ENCODE results near the gene SCRN2. TPM values are rescaled to one million over a fixed set of nuclear protein-coding genes. Genes with fewer than 3 reads are reported as not detected.
A peak's percentile ranks its signal among the peaks of the same experiment; 100 is the strongest.

SCRN2 gene
- total and polyA plus RNA-seq, 2 of the 8 experiments (the other 6 are each of a cell fraction or from before 2014, with no cell fraction given), result 24.4 to 42.3 TPM

DNA sequence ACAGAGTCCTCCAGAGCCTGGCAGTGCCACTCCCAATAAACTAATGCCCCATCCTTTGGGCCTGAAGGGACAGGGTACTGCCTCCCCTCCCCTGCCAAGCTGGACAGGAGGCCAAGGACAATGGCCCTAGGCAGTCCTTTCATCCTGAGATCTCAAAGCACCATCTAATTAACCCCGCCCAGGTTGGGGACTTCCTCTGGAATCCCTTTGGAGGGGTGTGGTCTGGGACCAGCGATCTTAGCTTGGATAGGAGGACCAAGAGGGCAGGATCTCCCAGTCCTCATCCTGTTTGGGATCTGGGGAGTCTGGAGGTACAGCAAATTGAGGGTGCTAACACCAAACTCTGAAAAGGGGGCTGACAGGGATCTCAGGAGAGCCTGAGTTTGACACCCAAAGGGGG, 28.0 kb upstream of the SCRN2 start:
- FAIRE-seq, result no peak
- POLR2A ChIA-PET (ENCODE audit: partially characterized antibody), result interaction anchor here (0.7 to 1.6 kb wide), 4 partner anchors 13 to 26 kb away, joined by 4 to 5 read pairs (median 4); partner anchors contain the start of genes SP2 and SP6
- no peak for TF ChIP-seq CTBP2 (IDR thresholded peaks at IDR 0.05; ENCODE audit: borderline replicate concordance, insufficient read depth, insufficient read length, low read length)
- no peak for TF ChIP-seq MAX (IDR thresholded peaks at IDR 0.05)
- no peak for TF ChIP-seq CEBPB (IDR thresholded peaks at IDR 0.05; ENCODE audit: low read depth, low read length)
- no peak for TF ChIP-seq JUND (IDR thresholded peaks at IDR 0.05; ENCODE audit: low read length)
- TF ChIP-seq SUZ12 (IDR thresholded peaks at IDR 0.05; ENCODE audit: low read length), result no peak
- TF ChIP-seq GTF2F1 (IDR thresholded peaks at IDR 0.05; ENCODE audit: borderline replicate concordance, low read depth, low read length), result no peak
- no peak for TF ChIP-seq FOSL1 (IDR thresholded peaks at IDR 0.05; ENCODE audit: insufficient read depth, low read depth, low read length)
- no peak for TF ChIP-seq CHD2 (IDR thresholded peaks at IDR 0.05; ENCODE audit: low read length)
- TF ChIP-seq KDM1A (IDR thresholded peaks at IDR 0.05; ENCODE audit: borderline replicate concordance, low read length), result no peak
- TF ChIP-seq EZH2 (IDR thresholded peaks at IDR 0.05; ENCODE audit: low read depth, low read length, severe bottlenecking), result no peak
- no peak for TF ChIP-seq E2F6 (IDR thresholded peaks at IDR 0.05)
- TF ChIP-seq HDAC6 (IDR thresholded peaks at IDR 0.05; ENCODE audit: low read depth, low read length), result no peak
- TF ChIP-seq POLR2AphosphoS5 (IDR thresholded peaks at IDR 0.05; ENCODE audit: low read depth, low read length), result no peak

More for the DNA sequence above, 28.0 kb upstream of the SCRN2 start:
- H4K5ac ChIP-seq (ENCODE audit: insufficient read length, low read depth, low read length), result no peak overlapping the region
- no peak overlapping the region; the same call in 1 of the 2 replicates for H4K8ac ChIP-seq (ENCODE audit: extremely low read depth, insufficient read depth, low read length)
- H3K14ac ChIP-seq (ENCODE audit: insufficient read length), result no peak overlapping the region
- H3K18ac ChIP-seq (ENCODE audit: extremely low read depth, low read length), result no peak overlapping the region
- no peak overlapping the region for H3K23ac ChIP-seq (ENCODE audit: insufficient read length)
- H3K56ac ChIP-seq (replicated peaks; ENCODE audit: insufficient read length, low read depth, low read length), result no peak overlapping the region
- no peak overlapping the region for H2BK5ac ChIP-seq (ENCODE audit: low read depth, low read length)
- no peak overlapping the region for H3K9ac ChIP-seq (replicated peaks in 1 of 4; ENCODE audit: extremely low read depth in 1 of 4, low read depth in 3 of 4, low read length in 3 of 4)
- no peak overlapping the region for H2AFZ ChIP-seq (ENCODE audit: low read length)
- H3K4ac ChIP-seq (replicated peaks; ENCODE audit: insufficient read length, low read depth, low read length), result no peak overlapping the region
- no peaks in the 10 kb centered on the region for H3K36me3 ChIP-seq (ENCODE audit: control insufficient read depth in 2 of 4, insufficient read depth in 4 of 4, low read length in 3 of 4)
- no peak overlapping the region; a peak in 1 of 4 replicates for H3K4me2 ChIP-seq (ENCODE audit: insufficient read depth in 1 of 2, low read depth in 2 of 2, low read length in 2 of 2)
- H2BK20ac ChIP-seq (ENCODE audit: low read length), result no peak overlapping the region
- H4K20me1 ChIP-seq (replicated peaks in 1 of 2; ENCODE audit: control insufficient read depth in 1 of 2, insufficient read depth in 2 of 2, low read length in 2 of 2), result no peaks in the 10 kb centered on the region
- no peak for DNase-seq (ENCODE audit: low read depth in 1 of 2, low spot score in 2 of 2)
- H3K79me1 ChIP-seq (ENCODE audit: low read depth, low read length), result no peaks in the 10 kb centered on the region
- peak overlapping the region; percentile 67; the same call in 1 of the 2 replicates for H2BK15ac ChIP-seq (ENCODE audit: low read length)
- H2AK5ac ChIP-seq (ENCODE audit: low read depth, low read length), result no peak overlapping the region
- WGBS, 2 experiments (ENCODE audit: extremely low coverage in 1 of 2, insufficient coverage in 1 of 2, insufficient read length in 1 of 2, insufficient replicate concordance in 2 of 2, low coverage in 1 of 2, low lambda C conversion rate in 2 of 2, missing lambda C conversion rate in 1 of 2), result 62% methylated on average over 2 of the region's 2 CpGs; no CpG with 5 or more reads in 1 of the 2 experiments
- CTCF ChIA-PET (ENCODE audit: partially characterized antibody), result interaction anchor here (1.6 to 10.7 kb wide), 3 partner anchors 15 to 24 kb away, joined by 4 to 257 read pairs (median 26); partner anchors contain the start of genes SCRN2 and SP6
- no peaks in the 10 kb centered on the region for H3K79me2 ChIP-seq (ENCODE audit: control insufficient read depth in 1 of 2, insufficient read depth in 2 of 2, low read length in 2 of 2)
- H3K27me3 ChIP-seq (replicated peaks in 1 of 4; ENCODE audit: control insufficient read depth in 3 of 4, extremely low read depth in 1 of 4, insufficient read depth in 3 of 4, low read length in 3 of 4), result peaks cover 3 to 21% (median 16%) of the 10 kb centered on the region in 4 experiments; a peak in 5 of 7 replicates
- no peaks in the 10 kb centered on the region for H3K9me3 ChIP-seq (ENCODE audit: insufficient read depth in 2 of 2, low read depth in 1 of 2, low read length in 1 of 2)
- H2BK12ac ChIP-seq (ENCODE audit: low read depth, low read length), result no peak overlapping the region
- no peak overlapping the region for H2BK120ac ChIP-seq (replicated peaks; ENCODE audit: low read depth, low read length)
- peaks cover 16 to 29% (median 18%) of the 10 kb centered on the region in 4 experiments for H3K4me1 ChIP-seq (replicated peaks in 1 of 4; ENCODE audit: control insufficient read depth in 3 of 4, insufficient read depth in 4 of 4, low read length in 3 of 4)
- no peak overlapping the region for H3K4me3 ChIP-seq (ENCODE audit: extremely low read depth in 1 of 4, insufficient read depth in 2 of 4, low read depth in 3 of 4, low read length in 4 of 4)
- H3K23me2 ChIP-seq (ENCODE audit: low read depth, low read length), result peaks cover 4% of the 10 kb centered on the region; the same call in 1 of the 2 replicates
- H4K91ac ChIP-seq (replicated peaks; ENCODE audit: insufficient read length, low read length), result no peak overlapping the region
- no peak overlapping the region for H3K27ac ChIP-seq (ENCODE audit: low read depth, low read length)

Data from H1 (cell line).